Thyroid gland (tissue), 4 donors: ENCODE data around the gene DYNLT5.

Source experiments
- POLR2A ChIP-seq, 2 donors: fragments of 450-650 bp; IDR thresholded peaks; one replicate each; pipeline ENCODE4 v1.6.1; 2017; ENCODE audit warnings: antibody characterized with exemption in 2 of 2, mild to moderate bottlenecking in 2 of 2, moderate library complexity in 1 of 2
- TF ChIP-seq, protein P1 (sequence below), 6 experiments: fragments of 200-600 bp in 3 of 6; fragments of 450-650 bp in 3 of 6; sonication (generic) in 3 of 6; IDR thresholded peaks; one replicate each; pipeline ENCODE4 v1.5.1; 2016 to 2019; ENCODE audit warnings: antibody characterized with exemption in 6 of 6, mild to moderate bottlenecking in 2 of 6, inconsistent platforms in 1 of 6, moderate library complexity in 1 of 6

GRCh38 chr1:66723985-66724384 lies 28.3 kb upstream of the DYNLT5 start:
- TF ChIP-seq POLR2A (IDR thresholded peaks at IDR 0.05): no peak
- TF ChIP-seq, protein P1, sequence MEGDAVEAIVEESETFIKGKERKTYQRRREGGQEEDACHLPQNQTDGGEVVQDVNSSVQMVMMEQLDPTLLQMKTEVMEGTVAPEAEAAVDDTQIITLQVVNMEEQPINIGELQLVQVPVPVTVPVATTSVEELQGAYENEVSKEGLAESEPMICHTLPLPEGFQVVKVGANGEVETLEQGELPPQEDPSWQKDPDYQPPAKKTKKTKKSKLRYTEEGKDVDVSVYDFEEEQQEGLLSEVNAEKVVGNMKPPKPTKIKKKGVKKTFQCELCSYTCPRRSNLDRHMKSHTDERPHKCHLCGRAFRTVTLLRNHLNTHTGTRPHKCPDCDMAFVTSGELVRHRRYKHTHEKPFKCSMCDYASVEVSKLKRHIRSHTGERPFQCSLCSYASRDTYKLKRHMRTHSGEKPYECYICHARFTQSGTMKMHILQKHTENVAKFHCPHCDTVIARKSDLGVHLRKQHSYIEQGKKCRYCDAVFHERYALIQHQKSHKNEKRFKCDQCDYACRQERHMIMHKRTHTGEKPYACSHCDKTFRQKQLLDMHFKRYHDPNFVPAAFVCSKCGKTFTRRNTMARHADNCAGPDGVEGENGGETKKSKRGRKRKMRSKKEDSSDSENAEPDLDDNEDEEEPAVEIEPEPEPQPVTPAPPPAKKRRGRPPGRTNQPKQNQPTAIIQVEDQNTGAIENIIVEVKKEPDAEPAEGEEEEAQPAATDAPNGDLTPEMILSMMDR (IDR thresholded peaks at IDR 0.05): no peak
